ENCODE data around the gene PLXDC1.
A peak's percentile ranks its signal among the peaks of the same experiment; 100 is the strongest.

The PLXDC1 gene

DNA sequence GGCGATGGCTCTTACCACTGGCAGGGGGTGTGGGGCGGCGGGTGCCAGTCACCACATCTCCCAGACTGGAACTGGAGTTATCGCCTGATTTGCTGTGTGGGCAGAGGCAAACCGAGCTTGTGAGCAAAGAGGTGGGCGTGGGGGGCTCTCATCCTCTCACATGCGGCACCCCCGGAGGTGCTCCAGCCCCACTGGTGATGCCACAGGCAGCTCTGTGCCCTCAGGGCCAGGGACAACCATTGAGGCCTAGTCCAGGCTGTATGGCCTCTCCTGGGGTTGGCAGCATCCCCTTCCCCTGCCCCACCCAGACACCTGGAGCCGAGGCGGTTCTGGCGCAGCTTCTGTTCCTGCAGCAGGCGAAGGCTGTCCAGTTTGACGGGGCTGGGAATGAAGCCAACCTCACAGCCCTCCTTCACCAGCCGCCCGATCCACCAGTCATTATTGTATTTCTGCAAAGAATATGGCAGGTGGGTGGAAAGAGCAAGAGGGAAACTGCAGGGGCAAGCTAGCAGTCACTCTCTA, 35.1 kb upstream of the PLXDC1 start:
- DNase-seq (ENCODE audit: insufficient read length, low spot score) = no peak
- TF ChIP-seq PAX5 (IDR thresholded peaks at IDR 0.05; ENCODE audit: insufficient read depth, low read length, severe bottlenecking) (no peak), POLR2AphosphoS5 (IDR thresholded peaks at IDR 0.05; ENCODE audit: low read depth, low read length) (no peak), TAF1 (IDR thresholded peaks at IDR 0.05; ENCODE audit: low read depth, low read length) (no peak)
- FAIRE-seq = no peak

DNA sequence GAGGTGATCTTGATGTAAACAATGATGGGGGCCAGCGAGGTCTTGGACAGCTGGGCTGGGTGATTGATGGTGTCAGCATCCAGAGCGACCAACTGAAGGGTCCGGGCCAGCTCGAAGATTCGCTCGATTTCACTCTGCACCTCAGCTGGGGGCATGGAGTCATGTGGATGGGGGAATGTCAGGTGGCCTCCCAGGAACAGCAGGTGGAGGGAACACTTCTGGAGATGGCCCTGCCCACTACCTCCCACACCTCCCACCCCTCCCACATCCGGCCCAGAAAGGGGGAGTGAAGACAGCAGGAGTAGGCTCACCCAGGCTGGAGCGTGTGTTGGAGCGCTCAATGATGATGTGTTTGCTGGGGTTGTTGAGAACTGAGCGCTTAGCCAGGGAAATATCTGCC, 32.3 kb upstream of the PLXDC1 start:
- no peak for DNase-seq (ENCODE audit: insufficient read length, low spot score)
- TF ChIP-seq POLR2A (IDR thresholded peaks at IDR 0.05; ENCODE audit: low read depth, low read length) (no peak), PAX5 (IDR thresholded peaks at IDR 0.05; ENCODE audit: insufficient read depth, low read length, severe bottlenecking) (no peak), SPI1 (IDR thresholded peaks at IDR 0.05; ENCODE audit: low read depth, low read length) (no peak), TAF1 (IDR thresholded peaks at IDR 0.05; ENCODE audit: low read depth, low read length) (no peak), POLR2AphosphoS5 (IDR thresholded peaks at IDR 0.05; ENCODE audit: low read depth, low read length) (no peak), POU2F2 (IDR thresholded peaks at IDR 0.05; ENCODE audit: low read depth, low read length) (no peak)
- no peak for FAIRE-seq

DNA sequence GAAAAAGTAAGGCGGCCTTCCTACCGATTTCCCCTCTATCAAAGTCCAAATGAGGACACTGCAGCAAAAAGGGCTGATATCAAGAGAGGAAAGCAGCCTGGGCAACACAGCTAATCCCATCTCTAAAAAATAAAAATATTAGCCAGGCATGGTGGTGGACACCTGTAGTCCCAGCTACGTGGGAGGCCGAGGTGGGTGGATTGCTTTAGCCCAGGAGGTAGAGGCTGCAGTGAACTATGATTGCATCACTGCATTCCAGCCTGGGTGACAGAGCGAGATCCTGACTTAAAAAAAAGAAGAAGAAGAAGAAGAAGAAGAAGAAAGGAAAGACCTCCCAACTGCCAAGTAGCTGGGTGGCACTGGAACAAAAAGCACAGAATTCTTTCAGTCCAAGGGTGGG, 31.6 kb upstream of the PLXDC1 start:
- FAIRE-seq (no peak), DNase-seq (ENCODE audit: insufficient read length, low spot score) (no peak)
- TF ChIP-seq SPI1 (IDR thresholded peaks at IDR 0.05; ENCODE audit: low read depth, low read length) = no peak
- TF ChIP-seq TAF1 (IDR thresholded peaks at IDR 0.05; ENCODE audit: low read depth, low read length) = no peak
- TF ChIP-seq POLR2A (IDR thresholded peaks at IDR 0.05; ENCODE audit: low read depth, low read length) = no peak
- no peak for TF ChIP-seq POU2F2 (IDR thresholded peaks at IDR 0.05; ENCODE audit: low read depth, low read length)
- no peak for TF ChIP-seq PAX5 (IDR thresholded peaks at IDR 0.05; ENCODE audit: insufficient read depth, low read length, severe bottlenecking)
- TF ChIP-seq POLR2AphosphoS5 (IDR thresholded peaks at IDR 0.05; ENCODE audit: low read depth, low read length) = no peak

DNA sequence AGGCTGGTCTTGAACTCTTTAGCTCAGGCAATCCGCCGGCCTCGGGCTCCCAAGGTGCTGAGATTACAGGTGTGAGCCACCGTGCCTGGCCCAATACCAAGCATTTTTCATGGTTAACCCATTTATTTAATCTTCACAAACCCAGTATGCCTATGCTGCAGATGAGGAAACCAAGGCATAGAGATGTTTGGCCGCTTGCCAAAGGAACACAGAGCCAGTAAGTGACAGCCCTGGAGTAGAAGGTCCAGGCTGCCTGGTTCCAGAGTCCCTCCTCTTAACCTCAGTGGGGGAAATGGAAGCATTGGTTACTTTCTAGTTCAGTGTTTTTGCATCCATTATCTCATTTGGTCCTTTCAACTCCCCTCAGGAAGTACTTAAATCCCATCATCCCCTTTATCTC, 29.9 kb upstream of the PLXDC1 start:
- DNase-seq (ENCODE audit: insufficient read length, low spot score) = no peak
- FAIRE-seq = no peak
- TF ChIP-seq POLR2A (IDR thresholded peaks at IDR 0.05; ENCODE audit: low read depth, low read length) (no peak), PAX5 (IDR thresholded peaks at IDR 0.05; ENCODE audit: insufficient read depth, low read length, severe bottlenecking) (no peak), POU2F2 (IDR thresholded peaks at IDR 0.05; ENCODE audit: low read depth, low read length) (no peak), POLR2AphosphoS5 (IDR thresholded peaks at IDR 0.05; ENCODE audit: low read depth, low read length) (no peak), TAF1 (IDR thresholded peaks at IDR 0.05; ENCODE audit: low read depth, low read length) (no peak), SPI1 (IDR thresholded peaks at IDR 0.05; ENCODE audit: low read depth, low read length) (no peak)

DNA sequence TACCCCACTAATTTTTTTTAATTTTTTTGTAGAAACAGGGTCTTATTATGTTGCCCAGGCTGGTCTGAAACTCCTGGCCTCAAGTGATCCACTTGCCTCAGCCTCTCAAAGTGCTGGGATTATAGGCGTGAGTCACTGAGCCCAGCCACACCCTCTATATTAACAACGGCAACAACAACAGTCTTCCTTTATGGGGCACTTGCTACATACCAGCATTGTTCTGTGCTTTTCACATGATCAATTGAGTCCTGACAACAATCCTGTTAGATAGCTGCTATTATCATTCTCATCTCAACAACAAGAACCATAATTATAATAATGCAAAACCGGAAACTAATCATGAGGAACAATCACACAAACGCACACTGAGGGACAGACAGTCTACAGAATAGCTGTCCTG, 27.1 kb upstream of the PLXDC1 start:
- FAIRE-seq (no peak), DNase-seq (ENCODE audit: insufficient read length, low spot score) (no peak)
- no peak for TF ChIP-seq SPI1 (IDR thresholded peaks at IDR 0.05; ENCODE audit: low read depth, low read length)
- TF ChIP-seq TAF1 (IDR thresholded peaks at IDR 0.05; ENCODE audit: low read depth, low read length) = no peak
- TF ChIP-seq POU2F2 (IDR thresholded peaks at IDR 0.05; ENCODE audit: low read depth, low read length) = no peak
- TF ChIP-seq POLR2AphosphoS5 (IDR thresholded peaks at IDR 0.05; ENCODE audit: low read depth, low read length) = no peak
- TF ChIP-seq POLR2A (IDR thresholded peaks at IDR 0.05; ENCODE audit: low read depth, low read length) = no peak
- no peak for TF ChIP-seq PAX5 (IDR thresholded peaks at IDR 0.05; ENCODE audit: insufficient read depth, low read length, severe bottlenecking)

DNA sequence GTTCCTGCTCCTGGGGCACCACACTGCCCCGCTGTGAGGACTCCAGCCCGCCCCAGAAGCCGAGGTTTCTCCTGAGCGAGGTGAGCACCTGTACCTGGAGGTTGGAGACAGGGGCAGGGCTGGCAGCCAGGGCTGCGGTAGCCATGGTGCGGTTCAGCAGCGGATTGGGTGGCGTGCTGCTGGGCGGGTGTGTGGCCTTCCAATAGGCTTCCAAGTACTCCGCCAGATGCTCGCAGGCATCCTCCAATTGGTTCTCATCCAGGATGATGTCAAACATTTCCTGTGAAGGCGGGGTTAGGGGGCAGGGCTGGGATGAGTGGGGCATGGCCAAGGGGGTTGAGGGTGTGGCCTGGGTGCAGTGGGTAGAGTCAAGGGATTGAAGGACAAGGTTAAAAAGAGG, 25.8 kb upstream of the PLXDC1 start:
- DNase-seq (ENCODE audit: insufficient read length, low spot score) = no peak
- FAIRE-seq = no peak
- TF ChIP-seq POU2F2 (IDR thresholded peaks at IDR 0.05; ENCODE audit: low read depth, low read length) (no peak), POLR2AphosphoS5 (IDR thresholded peaks at IDR 0.05; ENCODE audit: low read depth, low read length) (no peak), PAX5 (IDR thresholded peaks at IDR 0.05; ENCODE audit: insufficient read depth, low read length, severe bottlenecking) (no peak), POLR2A (IDR thresholded peaks at IDR 0.05; ENCODE audit: low read depth, low read length) (no peak)

DNA sequence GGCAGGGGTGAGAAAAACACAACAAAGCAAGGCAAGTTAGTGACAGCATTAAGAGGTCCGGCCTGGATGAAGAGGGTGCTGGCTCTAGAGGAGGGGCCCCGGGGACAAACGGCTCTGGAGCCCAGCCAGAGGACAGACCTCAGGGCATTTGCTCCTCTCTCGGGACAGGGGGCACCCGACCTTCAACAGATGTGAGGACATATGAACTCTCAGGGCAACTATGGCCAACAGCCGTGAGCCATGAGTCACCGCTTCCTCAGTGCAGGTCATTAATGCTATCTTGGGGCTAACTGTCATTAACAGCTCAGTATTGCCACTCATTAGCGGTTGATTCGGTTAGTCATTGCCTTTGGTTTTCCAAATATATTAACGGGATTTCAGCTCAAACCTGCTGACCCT, 24.3 kb upstream of the PLXDC1 start:
- TF ChIP-seq SPI1 (IDR thresholded peaks at IDR 0.05; ENCODE audit: low read depth, low read length) = no peak
- DNase-seq (ENCODE audit: insufficient read length, low spot score) = no peak
- no peak for FAIRE-seq

DNA sequence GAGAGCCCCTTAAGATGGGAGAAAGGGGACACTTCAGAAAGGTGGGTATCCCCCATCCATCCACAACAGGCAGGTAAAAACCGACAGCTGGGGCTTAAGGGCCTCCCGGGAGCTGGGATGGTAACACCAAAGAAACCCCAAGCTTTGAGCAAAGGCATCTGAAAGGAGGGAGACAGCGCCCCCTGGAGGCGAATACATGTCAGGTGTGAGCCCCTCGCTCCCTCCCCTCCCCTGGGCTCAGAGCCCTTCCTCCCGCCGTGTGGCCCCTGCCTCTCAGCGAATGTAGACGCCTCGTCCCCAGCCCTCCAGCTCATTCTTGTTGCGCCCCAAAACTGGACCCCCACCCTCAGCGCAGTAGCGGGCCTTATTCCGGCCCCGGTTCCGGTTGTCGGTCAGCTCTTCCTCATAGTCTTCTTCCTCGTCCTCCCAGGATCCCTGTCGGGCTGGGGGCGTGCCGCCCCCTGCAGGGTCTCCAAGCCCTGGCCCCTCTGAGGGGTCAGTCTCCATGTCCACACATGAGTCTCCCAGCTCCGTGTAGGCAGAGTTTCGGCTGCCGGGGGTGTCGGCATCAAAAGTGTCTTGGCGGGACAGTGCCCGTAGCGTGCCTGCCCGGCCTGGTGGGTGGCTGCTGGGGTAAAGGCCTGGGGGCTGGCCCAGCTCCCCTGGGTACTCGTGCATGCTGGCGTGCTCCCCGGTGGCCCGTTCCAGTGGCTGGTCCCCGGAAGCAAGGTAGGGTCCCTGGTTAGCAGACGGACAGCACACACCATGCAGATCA, 23.7 kb upstream of the PLXDC1 start:
- FAIRE-seq (peak; percentile 57), DNase-seq (ENCODE audit: insufficient read length, low spot score) (peak; percentile 95)
- TF ChIP-seq POLR2A (IDR thresholded peaks at IDR 0.05; ENCODE audit: low read depth, low read length) (no peak), TAF1 (IDR thresholded peaks at IDR 0.05; ENCODE audit: low read depth, low read length) (no peak), PAX5 (IDR thresholded peaks at IDR 0.05; ENCODE audit: insufficient read depth, low read length, severe bottlenecking) (no peak), POU2F2 (IDR thresholded peaks at IDR 0.05; ENCODE audit: low read depth, low read length) (no peak), POLR2AphosphoS5 (IDR thresholded peaks at IDR 0.05; ENCODE audit: low read depth, low read length) (no peak), SPI1 (IDR thresholded peaks at IDR 0.05; ENCODE audit: low read depth, low read length) (no peak)

DNA sequence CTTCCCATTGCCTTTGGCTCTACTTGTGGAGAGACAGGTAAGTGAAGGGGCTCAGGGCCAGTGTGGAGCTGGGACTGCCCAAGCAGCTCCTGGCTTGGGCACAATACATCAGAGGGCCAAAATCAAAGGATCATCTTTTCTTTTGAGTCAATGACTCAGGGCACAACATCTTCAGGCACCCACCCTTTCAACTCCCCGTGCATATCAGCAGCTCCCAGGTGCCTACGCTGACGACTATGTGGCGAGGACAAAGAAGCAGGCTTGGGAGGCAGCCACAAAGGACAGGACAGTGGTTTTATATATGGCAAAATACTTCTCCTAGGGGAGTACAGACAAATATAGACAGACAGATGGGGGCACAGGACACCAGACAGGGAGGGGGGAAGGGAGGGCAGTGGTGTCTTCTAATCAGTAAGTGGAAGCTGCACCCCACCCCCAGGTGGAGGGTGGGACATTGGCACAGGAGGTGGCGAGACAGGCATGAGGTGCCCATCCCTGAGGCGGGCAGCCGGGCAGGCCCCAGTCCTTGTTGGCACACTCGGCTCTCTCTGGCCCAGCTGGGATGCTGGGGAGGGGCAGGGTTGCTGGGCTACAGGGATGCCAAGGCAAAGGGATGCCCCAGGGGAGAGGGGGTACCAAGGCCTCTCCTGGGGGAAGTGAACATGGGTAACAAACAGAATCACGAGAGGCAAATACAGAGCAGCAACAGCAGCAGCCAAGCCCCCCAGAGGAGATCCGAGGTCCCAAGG, 22.3 kb upstream of the PLXDC1 start:
- TF ChIP-seq POLR2A (IDR thresholded peaks at IDR 0.05; ENCODE audit: low read depth, low read length) (no peak), POLR2AphosphoS5 (IDR thresholded peaks at IDR 0.05; ENCODE audit: low read depth, low read length) (no peak), PAX5 (IDR thresholded peaks at IDR 0.05; ENCODE audit: insufficient read depth, low read length, severe bottlenecking) (no peak), SPI1 (IDR thresholded peaks at IDR 0.05; ENCODE audit: low read depth, low read length) (no peak), TAF1 (IDR thresholded peaks at IDR 0.05; ENCODE audit: low read depth, low read length) (no peak), POU2F2 (IDR thresholded peaks at IDR 0.05; ENCODE audit: low read depth, low read length) (no peak)
- DNase-seq (ENCODE audit: insufficient read length, low spot score) (no peak), FAIRE-seq (no peak)

Data from GM12891 (cell line).